NCI-H2196 (cell line): ENCODE results near the gene S100A1.

Source experiments
- DNase-seq: peaks from one replicate; lab custom pipeline; 2025; ENCODE audit not compliant: unreplicated experiment; lab: John Stamatoyannopoulos, UW

The S100A1 gene

GRCh38 chr1:153610334-153610733, 17.9 kb upstream of the S100A1 start:
- DNase-seq: no peak

- no peak for DNase-seq
Observed at GRCh38 chr1:153610811-153611301, 17.4 kb upstream of the S100A1 start.

GRCh38 chr1:153611356-153611755, 16.9 kb upstream of the S100A1 start:
- no peak for DNase-seq

DNA sequence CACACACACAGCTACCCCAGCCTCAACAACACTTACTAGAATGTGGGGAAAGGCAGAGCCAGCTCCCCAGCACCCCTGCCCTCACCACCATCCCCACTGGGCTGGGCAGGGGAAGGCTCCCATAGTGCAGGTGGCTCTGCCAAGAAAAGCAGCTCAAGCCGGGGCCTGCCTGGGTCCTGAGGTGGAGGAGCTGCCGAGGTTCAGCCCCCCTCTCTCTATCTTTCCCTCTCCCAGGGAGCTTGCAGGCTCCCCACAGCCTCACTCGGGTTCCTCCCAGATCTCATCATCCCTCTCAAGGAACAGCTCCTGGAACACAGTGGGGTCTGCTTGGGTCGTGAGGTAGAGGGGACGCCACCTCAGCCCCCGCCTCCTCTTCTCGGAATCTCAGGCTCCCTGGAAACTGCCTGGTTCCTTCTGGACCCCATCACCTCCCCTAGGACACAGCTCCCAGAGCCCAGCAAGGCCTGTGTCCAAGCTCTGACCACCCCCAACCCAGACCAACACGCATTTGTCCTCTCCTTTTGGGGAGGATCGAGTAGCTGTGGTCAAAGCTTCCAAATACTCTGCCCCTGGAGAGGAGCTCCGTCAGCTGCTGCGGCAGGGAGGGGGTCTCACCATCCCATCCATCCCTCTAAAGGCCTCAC, 16.0 kb upstream of the S100A1 start:
- DNase-seq: no peak

GRCh38 chr1:153612755-153613331, 15.4 kb upstream of the S100A1 start, which contains the start of gene S100A16:
TSS of gene S100A16 (minus strand) at chr1:153613137. CDS start at chr1:153608151, 4,986 bp downstream.
- no peak for DNase-seq

GRCh38 chr1:153613406-153613805, 14.8 kb upstream of the S100A1 start:
- no peak for DNase-seq

GRCh38 chr1:153614189-153614900, 13.9 kb upstream of the S100A1 start:
- DNase-seq: no peak

GRCh38 chr1:153614906-153615305, 13.3 kb upstream of the S100A1 start:
- DNase-seq: no peak

GRCh38 chr1:153615406-153615805, 12.8 kb upstream of the S100A1 start:
- no peak for DNase-seq

GRCh38 chr1:153616144-153616916, 11.9 kb upstream of the S100A1 start, which contains the start of gene S100A14:
TSS of gene S100A14 (minus strand) at chr1:153616325. CDS start at chr1:153615858, 467 bp downstream.
- peak; percentile 48 for DNase-seq

- DNase-seq: no peak
Observed at GRCh38 chr1:153616917-153617311, 11.3 kb upstream of the S100A1 start.

- DNase-seq: peak; percentile 55
Observed at GRCh38 chr1:153617663-153618062, 10.6 kb upstream of the S100A1 start.

DNA sequence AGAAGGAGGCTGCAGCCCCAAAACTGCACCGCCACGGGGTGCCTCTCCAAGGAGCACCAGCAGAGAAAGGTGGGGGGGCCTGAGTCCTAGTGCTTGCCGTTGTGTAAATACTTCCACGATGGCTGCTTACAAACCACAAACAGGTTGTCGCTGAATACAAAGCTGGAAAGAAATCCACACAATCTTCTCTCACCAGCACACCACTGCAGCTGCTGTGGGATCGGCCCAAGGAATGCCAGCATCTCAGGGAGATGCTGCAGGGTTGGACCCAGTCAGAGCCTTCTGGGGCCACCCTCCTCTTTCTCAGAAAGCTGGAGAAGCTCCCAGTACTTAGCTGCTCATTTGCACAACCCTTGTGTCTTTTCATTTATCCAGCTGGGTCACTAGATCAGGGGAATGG, 9.1 kb upstream of the S100A1 start:
- no peak for DNase-seq

DNA sequence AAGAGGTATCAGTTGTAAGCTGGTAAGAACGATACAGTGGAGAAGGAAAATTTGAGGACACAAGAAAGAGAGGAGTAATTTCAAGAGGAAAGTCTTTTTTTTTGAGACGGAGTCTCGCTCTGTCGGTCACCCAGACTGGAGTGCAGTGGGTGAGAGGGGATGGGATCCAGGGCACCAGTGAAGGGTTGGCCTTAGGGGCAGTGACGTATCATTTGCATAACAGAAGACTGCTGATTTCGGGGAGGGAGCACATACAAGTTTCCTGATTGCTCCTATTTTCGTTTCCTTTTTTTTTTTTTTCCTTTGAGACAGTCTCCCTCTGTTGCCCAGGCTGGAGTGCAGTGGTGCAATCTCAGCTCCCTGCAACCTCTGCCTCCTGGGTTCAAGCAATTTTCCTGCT, 5.1 kb upstream of the S100A1 start:
- no peak for DNase-seq

GRCh38 chr1:153624965-153625611, 3.1 kb upstream of the S100A1 start:
- no peak for DNase-seq

GRCh38 chr1:153626477-153626903, 1.7 kb upstream of the S100A1 start:
- no peak for DNase-seq

- peak; percentile 90 for DNase-seq
Observed at GRCh38 chr1:153626904-153627714, 1.1 kb upstream of the S100A1 start, which contains the start of gene S100A13. TSS of gene S100A13 (minus strand) at chr1:153627505. CDS start at chr1:153626472, 1,033 bp downstream.

- no peak for DNase-seq
Observed at GRCh38 chr1:153628638-153629342, 556 bp downstream of the S100A1 start.

DNA sequence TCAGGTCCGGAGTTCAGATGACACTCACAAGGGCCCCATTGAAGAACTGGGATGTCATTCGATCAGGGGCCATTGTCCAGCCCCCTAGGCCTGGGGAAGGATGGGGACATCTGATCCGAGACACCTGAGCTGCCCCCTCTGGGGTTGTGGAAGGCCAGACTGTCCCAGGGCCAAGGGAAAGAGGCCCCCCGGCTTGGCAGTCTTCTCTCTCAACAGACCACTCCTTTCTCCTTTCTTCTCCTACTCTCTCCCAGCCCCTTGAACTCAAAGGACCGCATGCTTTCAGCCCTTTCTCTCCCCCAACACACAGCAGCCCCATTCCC, 1.1 kb downstream of the S100A1 start:
- DNase-seq: no peak
